ENCODE data around the gene CNGB1.
"Not testable (repeated sequence)": the region's sequence is repeated elsewhere in the genome, so short reads cannot be mapped to it uniquely, and the experiment has no call there.

Gene CNGB1

GRCh38 chr16:57996406-57997175 lies 25.7 kb upstream of the CNGB1 start:
- no peak for DNase-seq

DNA sequence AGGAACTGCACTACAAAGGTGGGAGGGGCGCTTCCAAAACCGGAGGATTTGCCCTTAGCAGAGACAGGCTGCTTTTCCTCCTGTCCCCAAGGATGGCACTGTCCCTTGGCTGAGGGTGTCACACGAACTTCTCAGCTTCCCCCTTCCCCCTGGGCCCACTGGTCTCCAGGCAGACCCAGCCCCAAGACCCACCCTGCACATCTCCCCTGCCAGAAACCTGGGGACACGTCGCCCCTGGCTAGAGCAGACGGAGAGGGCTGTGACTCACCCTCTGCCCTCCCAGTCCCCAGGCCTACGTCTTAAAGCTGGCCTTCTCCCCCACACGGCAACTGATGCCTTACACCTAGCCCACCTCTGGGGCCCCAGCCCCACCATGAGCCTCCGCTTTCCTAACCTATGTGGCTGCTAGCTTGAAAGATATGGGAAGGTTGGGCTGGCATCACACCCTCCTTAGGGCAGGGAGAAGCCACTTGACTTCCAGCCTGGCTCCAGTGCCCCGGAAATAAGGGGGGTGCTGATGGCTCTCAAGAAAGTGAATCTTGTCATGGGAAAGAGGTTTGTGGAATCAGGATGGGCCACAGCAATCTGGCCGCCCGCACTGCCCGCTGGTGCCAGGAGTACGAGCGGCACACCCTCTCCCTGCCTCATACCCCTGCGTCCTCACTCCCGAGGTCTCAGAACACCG lies 24.9 kb upstream of the CNGB1 start:
- DNase-seq = no peak

DNA sequence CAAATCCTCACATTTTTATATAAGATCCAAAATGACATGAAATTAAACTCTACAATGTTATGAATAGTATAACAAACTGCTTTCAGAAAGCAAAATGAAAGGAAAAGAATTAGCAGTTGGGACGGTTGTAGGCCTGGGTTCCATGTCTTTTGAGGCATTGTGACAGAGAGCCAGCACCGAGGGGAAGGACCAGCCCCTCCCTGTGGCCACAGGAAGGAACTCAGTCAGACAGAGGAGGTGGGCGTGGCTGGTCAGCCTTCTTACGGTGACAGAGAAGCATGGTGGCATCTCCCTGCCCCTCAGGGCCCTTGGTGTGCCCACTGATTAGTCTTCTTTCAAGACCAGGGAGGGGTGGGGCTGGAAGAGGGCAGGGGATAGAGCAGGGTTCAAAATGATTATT lies 23.9 kb upstream of the CNGB1 start:
- no peak for DNase-seq

- no peak for DNase-seq
These were observed 23.4 kb upstream of the CNGB1 start for GRCh38 chr16:57994361-57994760.

GRCh38 chr16:57993897-57994296 lies 23.0 kb upstream of the CNGB1 start:
- no peak for DNase-seq

- no peak for DNase-seq
These were observed 22.5 kb upstream of the CNGB1 start for GRCh38 chr16:57993438-57993837.

- DNase-seq = no peak
These were observed 21.2 kb upstream of the CNGB1 start for GRCh38 chr16:57992084-57992483.

- DNase-seq = no peak
These were observed 20.7 kb upstream of the CNGB1 start for GRCh38 chr16:57991551-57992059.

DNA sequence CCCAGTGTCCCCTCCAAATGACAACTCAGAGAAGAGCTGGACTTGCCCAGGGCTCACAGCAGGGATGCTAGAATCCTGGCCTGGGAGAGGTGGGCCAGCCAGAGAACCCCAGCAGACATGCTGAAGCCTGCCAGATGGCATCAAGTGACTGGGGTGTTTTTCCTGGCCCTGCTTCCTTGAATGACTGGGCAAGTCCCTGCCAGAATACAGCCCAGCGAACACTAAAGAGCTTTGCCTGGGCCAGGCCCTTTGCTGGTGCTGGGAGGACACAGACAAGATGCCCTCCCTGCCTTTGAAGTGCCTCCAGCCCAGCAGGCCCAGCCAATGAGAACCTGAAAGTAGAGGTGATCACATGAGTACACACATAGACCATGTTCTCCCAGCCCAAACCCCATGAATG lies 18.0 kb upstream of the CNGB1 start:
- no peak for DNase-seq

GRCh38 chr16:57987441-57988177 lies 16.7 kb upstream of the CNGB1 start:
- DNase-seq = no peak

- no peak for DNase-seq
These were observed 15.3 kb upstream of the CNGB1 start for GRCh38 chr16:57986196-57986595.

GRCh38 chr16:57985204-57986181 lies 14.6 kb upstream of the CNGB1 start:
- no peak for DNase-seq

DNA sequence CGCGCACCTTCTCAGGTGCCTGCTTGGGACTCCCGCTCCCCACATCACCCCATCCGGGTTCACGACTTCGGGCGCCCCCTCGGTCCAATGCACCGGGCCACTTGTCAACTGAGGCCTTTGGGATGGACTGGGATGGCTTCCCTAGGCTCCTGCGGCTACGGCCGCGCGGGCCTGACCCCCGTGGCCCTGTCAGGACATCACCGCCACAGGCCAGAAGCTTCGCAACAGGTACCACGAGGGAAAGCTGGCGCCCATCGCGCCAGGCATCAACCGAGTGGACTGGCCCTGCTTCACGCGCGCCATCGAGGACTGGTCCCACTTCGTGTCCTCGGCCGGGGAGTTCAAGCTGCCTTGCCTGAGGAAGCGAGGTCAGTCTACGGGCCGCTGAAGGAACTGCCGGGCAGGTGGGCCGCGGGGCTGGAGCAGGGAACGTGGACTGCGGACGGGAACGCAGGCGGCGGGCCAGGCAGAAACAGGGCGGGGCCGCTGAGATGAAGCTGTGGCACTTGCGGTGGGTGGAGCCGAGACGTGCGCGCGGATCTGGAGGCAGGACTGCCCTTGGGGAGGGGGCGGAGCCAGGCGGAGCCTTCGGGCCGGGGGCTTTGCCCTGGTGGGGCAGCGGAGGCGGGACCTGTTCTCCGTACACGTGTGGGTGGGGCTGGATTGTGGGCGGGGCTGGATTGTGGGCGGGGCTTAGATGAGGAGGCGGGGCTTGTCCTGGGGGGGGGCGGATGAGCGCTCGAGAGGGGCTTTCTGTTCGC lies 13.7 kb upstream of the CNGB1 start:
- no peak for DNase-seq

GRCh38 chr16:57982385-57982784 lies 11.5 kb upstream of the CNGB1 start:
- DNase-seq = no peak

DNA sequence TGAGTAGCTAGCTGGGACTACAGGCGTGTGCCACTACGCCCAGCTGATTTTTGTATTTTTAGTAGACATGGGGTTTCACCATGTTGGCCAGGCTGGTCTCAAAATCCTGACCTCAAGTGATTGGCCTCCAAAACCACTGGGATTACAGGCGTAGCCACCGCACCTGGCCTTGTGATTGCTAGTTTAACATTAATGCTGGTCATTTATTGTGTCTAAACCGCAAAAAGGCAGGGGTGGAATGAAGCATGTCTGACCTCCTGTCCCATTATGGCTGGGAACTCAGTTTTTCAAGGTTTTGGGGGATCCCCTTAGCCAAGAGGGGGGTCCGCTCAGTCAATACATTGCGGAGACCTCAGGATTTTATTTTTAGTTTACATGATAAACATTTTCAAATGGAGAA lies 10.7 kb upstream of the CNGB1 start:
- no peak for DNase-seq

DNA sequence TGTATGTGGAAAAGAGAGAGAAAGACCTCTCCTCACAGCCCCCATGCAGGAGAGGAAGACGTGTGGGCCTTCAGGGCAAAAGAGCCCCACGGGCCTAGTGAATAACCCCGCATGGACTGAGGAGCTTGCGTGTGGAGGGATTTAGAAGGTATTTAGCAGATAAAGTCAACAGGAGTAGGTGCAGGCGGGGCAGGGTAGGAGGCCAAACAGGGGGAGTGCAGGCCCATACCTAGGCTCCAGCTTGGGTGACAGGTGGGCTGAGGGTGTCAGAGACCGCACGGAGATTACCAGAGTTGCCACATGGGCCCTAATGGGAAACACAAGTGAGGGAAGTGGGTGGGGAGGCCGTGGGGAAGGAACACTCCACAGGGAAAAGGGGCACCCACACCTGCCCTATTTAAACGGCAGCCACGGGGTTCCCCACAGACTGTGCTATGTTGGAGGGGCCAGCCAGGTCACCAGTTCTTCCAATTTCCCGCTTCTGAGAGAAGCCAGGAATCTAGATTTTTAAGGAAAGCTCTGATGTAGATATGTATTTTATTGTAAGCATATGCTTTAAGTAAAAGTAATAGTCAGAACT lies 8.2 kb upstream of the CNGB1 start:
- no peak for DNase-seq

DNA sequence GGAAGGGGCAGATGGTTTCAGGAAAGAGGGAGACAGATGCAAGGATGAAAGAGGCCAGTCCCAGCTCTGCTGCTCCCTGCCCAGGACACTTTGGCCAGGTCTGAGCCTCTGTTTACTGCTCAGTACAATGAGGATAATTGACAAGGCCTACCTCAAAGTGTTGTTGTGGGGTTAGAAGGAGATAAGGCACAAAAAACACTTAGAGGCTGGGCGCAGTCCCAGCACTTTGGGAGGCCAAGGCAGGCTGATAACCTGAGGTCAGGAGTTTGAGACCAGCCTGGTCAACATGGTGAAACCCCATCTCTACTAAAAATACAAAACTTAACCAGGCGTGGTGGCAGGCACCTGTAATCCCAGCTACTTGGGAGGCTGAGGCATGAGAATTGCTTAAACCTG lies 7.1 kb upstream of the CNGB1 start:
- not testable (repeated sequence) for DNase-seq

DNA sequence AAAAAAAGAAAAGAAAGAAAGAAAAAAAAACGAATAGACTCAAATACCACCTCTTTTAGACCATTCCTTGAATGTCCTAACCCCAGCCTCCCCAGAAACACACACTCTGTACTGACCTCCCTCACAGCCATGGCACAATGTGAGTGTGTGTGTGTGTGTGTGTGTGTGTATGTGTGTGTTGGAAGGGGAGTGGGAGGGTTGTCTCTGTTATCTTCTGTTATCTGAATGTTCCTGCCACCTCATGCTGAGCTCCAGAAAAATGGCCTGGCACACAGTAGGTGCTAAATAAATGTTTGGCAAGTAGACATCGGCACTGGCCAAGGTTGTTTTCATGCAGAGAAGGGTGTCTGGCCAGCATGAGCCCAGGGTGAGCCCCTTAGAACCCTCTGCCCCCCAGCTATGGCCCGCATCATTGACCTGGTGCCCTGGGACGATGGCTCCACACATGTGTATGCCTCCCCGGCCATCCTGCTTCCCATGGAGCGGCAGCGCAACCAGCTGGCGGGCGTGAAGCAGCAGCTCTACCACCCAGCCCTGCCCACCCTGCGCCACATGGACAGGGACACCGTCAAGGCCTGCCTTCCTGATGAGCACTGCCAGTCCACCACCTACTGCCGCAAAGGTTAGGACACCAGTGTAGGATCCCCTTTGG lies 6.6 kb upstream of the CNGB1 start:
- no peak for DNase-seq

DNA sequence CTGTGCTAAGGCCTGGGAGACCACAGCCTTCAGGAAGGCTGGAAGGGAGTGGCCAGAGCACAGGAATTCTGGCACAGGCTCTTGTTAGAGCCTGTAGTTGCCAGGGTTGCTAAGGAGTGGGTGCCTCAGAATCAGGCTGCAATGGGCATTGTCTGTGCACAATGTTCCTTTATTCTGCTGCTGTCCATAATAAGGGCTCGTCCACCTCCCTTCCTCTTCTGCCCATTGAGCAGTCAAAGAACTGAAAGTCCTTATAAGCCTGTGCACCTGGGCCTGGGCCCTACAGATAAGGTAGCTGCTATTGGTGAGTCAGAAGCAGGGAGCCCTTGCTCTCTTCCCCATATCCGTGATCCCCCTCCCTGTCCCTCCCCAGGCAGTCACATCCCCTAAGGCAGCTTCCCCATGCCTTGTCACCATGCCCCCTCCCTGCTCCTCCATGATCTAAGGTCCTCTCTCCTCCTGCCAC lies 5.4 kb upstream of the CNGB1 start:
- no peak for DNase-seq

GRCh38 chr16:57972306-57972705 lies 1.4 kb upstream of the CNGB1 start:
- no peak for DNase-seq

- DNase-seq = no peak
These were observed 920 bp upstream of the CNGB1 start for GRCh38 chr16:57971848-57972247.
